Left lobe of liver (tissue), 2 donors: ENCODE measurements around the gene KAT6B. TPM values are rescaled to one million over a fixed set of nuclear protein-coding genes. Genes with fewer than 3 reads are reported as not detected.
A peak's percentile ranks its signal among the peaks of the same experiment; 100 is the strongest.

ENCODE experiments used
- ATAC-seq: fragments of 200-7000 bp; cut with Tn5 transposase; one replicate; pipeline ENCODE4 v1.9.1; 2020; ENCODE audit warnings: mild to moderate bottlenecking, moderate library complexity
- DNase-seq: peaks from one replicate; pipeline ENCODE4 v3.0.0-alpha.2; 2020; ENCODE audit warnings: low spot score
- total RNA-seq: library from RNA; stranded (reverse); gene quantifications from one replicate; pipeline ENCODE4 v1.2.1, GENCODE V29; 2021
- donor health status: DM: no; HTN: no; CAD: no; lungs with moderate emphysema.
- donor health status: DM: no; HTN: yes; CAD: no.

KAT6B gene
- total RNA-seq, 1 donor from 2014 or later: 9.4 TPM

- DNase-seq (no peak), ATAC-seq (no peak)
Observed at GRCh38 chr10:75057680-75058079, 231.3 kb downstream of the KAT6B start.

- DNase-seq: no peak
- no peak for ATAC-seq
Observed at GRCh38 chr10:75058161-75058560, 231.8 kb downstream of the KAT6B start.

GRCh38 chr10:75061709-75062505 lies 235.5 kb downstream of the KAT6B start:
- DNase-seq: no peak
- no peak for ATAC-seq

- ATAC-seq (no peak), DNase-seq (no peak)
Observed at GRCh38 chr10:75062506-75063299, 236.3 kb downstream of the KAT6B start.

- no peak for DNase-seq
- no peak for ATAC-seq
Observed at GRCh38 chr10:75063461-75064230, 237.2 kb downstream of the KAT6B start.

GRCh38 chr10:75065076-75065475 lies 238.7 kb downstream of the KAT6B start:
- no peak for ATAC-seq
- DNase-seq: no peak

GRCh38 chr10:75066271-75066670 lies 239.9 kb downstream of the KAT6B start:
- ATAC-seq (no peak), DNase-seq (no peak)

- ATAC-seq: no peak
Observed at GRCh38 chr10:75067272-75067671, 240.9 kb downstream of the KAT6B start.

GRCh38 chr10:75068523-75068922 lies 242.1 kb downstream of the KAT6B start:
- no peak for DNase-seq
- no peak for ATAC-seq

More at GRCh38 chr10:75067272-75067671, 240.9 kb downstream of the KAT6B start:
- no peak for DNase-seq

- ATAC-seq (no peak), DNase-seq (no peak)
Observed at GRCh38 chr10:75070476-75070875, 244.1 kb downstream of the KAT6B start.

GRCh38 chr10:75070961-75071428 lies 244.6 kb downstream of the KAT6B start:
- ATAC-seq (no peak), DNase-seq (no peak)

GRCh38 chr10:75071756-75072155 lies 245.4 kb downstream of the KAT6B start:
- ATAC-seq: no peak
- no peak for DNase-seq

- ATAC-seq (no peak), DNase-seq (no peak)
Observed at GRCh38 chr10:75072727-75073126, 246.3 kb downstream of the KAT6B start.

- DNase-seq (no peak), ATAC-seq (no peak)
Observed at GRCh38 chr10:75073442-75073841, 247.0 kb downstream of the KAT6B start.

GRCh38 chr10:75074711-75075445 lies 248.5 kb downstream of the KAT6B start:
- ATAC-seq: peak; percentile 53
- DNase-seq: no peak

- ATAC-seq: no peak
- no peak for DNase-seq
Observed at GRCh38 chr10:75076348-75076747, 249.9 kb downstream of the KAT6B start.

- DNase-seq (no peak), ATAC-seq (no peak)
Observed at GRCh38 chr10:75079436-75080083, 253.2 kb downstream of the KAT6B start.

GRCh38 chr10:75080554-75080953 lies 254.2 kb downstream of the KAT6B start:
- DNase-seq: no peak

GRCh38 chr10:75081379-75081778 lies 255.0 kb downstream of the KAT6B start:
- DNase-seq (no peak), ATAC-seq (no peak)

More at GRCh38 chr10:75080554-75080953, 254.2 kb downstream of the KAT6B start:
- ATAC-seq: no peak
